ENCODE data around the gene FBLN7. TPM values are rescaled to one million over a fixed set of nuclear protein-coding genes. Genes with fewer than 3 reads are reported as not detected.

Gene FBLN7
- total RNA-seq, 4 donors from 2014 or later: 4.4 to 11.8 (median 7.9) TPM

GRCh38 chr2:112159454-112159921, 21.3 kb downstream of the FBLN7 start:
- H3K27me3 ChIP-seq: no peaks in the 10 kb centered on the region
- intact Hi-C loops (cut with DNase I; ENCODE audit: low total_unique reads): no loop called here
- DNase-seq: no peak
- H3K27ac ChIP-seq: no peak overlapping the region
- no peaks in the 10 kb centered on the region for H3K4me1 ChIP-seq
- no peaks in the 10 kb centered on the region for H3K36me3 ChIP-seq
- no peaks in the 10 kb centered on the region for H3K9me3 ChIP-seq
- no peak overlapping the region for H3K4me3 ChIP-seq
- TF ChIP-seq POLR2A (IDR thresholded peaks at IDR 0.05): no peak
- TF ChIP-seq, protein P1, sequence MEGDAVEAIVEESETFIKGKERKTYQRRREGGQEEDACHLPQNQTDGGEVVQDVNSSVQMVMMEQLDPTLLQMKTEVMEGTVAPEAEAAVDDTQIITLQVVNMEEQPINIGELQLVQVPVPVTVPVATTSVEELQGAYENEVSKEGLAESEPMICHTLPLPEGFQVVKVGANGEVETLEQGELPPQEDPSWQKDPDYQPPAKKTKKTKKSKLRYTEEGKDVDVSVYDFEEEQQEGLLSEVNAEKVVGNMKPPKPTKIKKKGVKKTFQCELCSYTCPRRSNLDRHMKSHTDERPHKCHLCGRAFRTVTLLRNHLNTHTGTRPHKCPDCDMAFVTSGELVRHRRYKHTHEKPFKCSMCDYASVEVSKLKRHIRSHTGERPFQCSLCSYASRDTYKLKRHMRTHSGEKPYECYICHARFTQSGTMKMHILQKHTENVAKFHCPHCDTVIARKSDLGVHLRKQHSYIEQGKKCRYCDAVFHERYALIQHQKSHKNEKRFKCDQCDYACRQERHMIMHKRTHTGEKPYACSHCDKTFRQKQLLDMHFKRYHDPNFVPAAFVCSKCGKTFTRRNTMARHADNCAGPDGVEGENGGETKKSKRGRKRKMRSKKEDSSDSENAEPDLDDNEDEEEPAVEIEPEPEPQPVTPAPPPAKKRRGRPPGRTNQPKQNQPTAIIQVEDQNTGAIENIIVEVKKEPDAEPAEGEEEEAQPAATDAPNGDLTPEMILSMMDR (IDR thresholded peaks at IDR 0.05): no peak

- DNase-seq: no peak
- no peak overlapping the region for H3K4me3 ChIP-seq
- no peaks in the 10 kb centered on the region for H3K27me3 ChIP-seq
- TF ChIP-seq, protein P1 (IDR thresholded peaks at IDR 0.05): no peak
- TF ChIP-seq POLR2A (IDR thresholded peaks at IDR 0.05): no peak
- no peaks in the 10 kb centered on the region for H3K36me3 ChIP-seq
- no peaks in the 10 kb centered on the region for H3K9me3 ChIP-seq
- intact Hi-C loops (cut with DNase I; ENCODE audit: low total_unique reads): no loop called here
- H3K27ac ChIP-seq: no peak overlapping the region
- no peaks in the 10 kb centered on the region for H3K4me1 ChIP-seq
These were observed 22.4 kb downstream of the FBLN7 start for GRCh38 chr2:112160283-112161250.

DNA sequence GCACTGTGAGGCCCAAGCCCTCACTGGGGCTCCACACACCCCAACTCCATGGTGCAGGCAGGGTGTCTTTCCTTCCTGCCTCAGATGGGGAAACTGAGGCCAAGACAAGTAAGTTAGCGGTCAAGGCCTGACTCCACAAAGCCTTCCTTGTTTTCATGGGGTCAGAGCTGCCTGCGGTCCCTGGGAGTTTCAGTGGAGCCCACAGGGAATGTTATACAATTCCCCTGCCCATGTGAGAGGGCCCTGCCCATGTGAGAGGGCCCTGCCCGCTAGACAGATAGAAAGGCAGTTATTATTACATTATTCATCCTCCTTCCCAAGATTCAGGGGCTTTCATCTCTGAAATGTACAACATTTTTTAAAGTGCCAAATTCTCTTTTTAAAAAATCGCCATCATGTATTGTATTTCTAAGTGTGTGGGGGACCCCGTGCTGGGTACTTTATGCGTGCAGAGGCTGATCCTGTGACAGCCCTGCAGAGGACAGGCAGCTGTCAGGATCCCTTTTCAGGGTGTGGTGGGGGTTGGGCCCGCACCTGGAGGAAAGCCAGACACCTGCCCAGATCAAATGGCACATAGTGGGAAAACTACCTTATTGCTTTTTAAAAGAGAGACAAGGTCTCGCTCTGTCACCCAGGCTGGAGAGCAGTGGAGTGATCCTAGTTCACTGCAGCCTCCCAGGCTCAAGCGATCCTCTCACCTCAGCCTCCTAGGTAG, 23.4 kb downstream of the FBLN7 start:
- no peak for DNase-seq
- Histone ChIP-seq H3K27me3 (no peaks in the 10 kb centered on the region), H3K4me3 (no peak overlapping the region), H3K27ac (no peak overlapping the region), H3K9me3 (no peaks in the 10 kb centered on the region), H3K4me1 (no peaks in the 10 kb centered on the region), H3K36me3 (no peaks in the 10 kb centered on the region)
- intact Hi-C loops (cut with DNase I; ENCODE audit: low total_unique reads): no loop called here
- TF ChIP-seq, protein P1 (IDR thresholded peaks at IDR 0.05): no peak
- TF ChIP-seq POLR2A (IDR thresholded peaks at IDR 0.05): no peak

GRCh38 chr2:112162341-112162740, 24.2 kb downstream of the FBLN7 start:
- no peak for TF ChIP-seq POLR2A (IDR thresholded peaks at IDR 0.05)
- TF ChIP-seq, protein P1 (IDR thresholded peaks at IDR 0.05): no peak
- no peaks in the 10 kb centered on the region for H3K9me3 ChIP-seq
- no peaks in the 10 kb centered on the region for H3K27me3 ChIP-seq
- no peak for DNase-seq
- H3K4me1 ChIP-seq: no peaks in the 10 kb centered on the region
- no peak overlapping the region for H3K4me3 ChIP-seq
- no peak overlapping the region for H3K27ac ChIP-seq
- intact Hi-C loops (cut with DNase I; ENCODE audit: low total_unique reads): no loop called here
- H3K36me3 ChIP-seq: no peaks in the 10 kb centered on the region

DNA sequence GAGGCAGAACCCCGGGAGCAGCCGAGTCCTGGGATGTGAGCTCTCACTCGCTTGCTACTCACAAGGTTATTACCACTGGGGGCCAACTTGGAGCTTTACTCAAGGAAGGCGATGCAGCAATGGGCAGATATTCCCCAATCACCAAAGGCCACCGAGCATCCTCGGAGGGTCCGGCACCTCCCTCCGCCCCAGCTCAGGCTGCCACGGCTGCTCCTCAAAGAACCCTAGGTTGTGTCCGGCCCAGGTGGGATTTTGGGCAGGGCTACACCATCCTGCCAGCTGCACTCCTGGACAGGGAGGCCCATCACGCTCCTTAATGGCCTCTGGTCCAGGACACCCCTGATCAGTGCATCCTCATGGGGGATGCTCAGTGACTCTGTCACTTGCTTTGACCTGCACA, 24.8 kb downstream of the FBLN7 start:
- Histone ChIP-seq H3K36me3 (no peaks in the 10 kb centered on the region), H3K27me3 (no peaks in the 10 kb centered on the region), H3K9me3 (no peaks in the 10 kb centered on the region), H3K27ac (no peak overlapping the region), H3K4me3 (no peak overlapping the region), H3K4me1 (no peaks in the 10 kb centered on the region)
- intact Hi-C loops (cut with DNase I; ENCODE audit: low total_unique reads): no loop called here
- TF ChIP-seq, protein P1 (IDR thresholded peaks at IDR 0.05): no peak
- TF ChIP-seq POLR2A (IDR thresholded peaks at IDR 0.05): no peak
- no peak for DNase-seq
